ENCODE results near the gene GMPPB.
"Not testable (repeated sequence)": the region's sequence is repeated elsewhere in the genome, so short reads cannot be mapped to it uniquely, and the experiment has no call there.

- not testable (repeated sequence) for TF ChIP-seq CTCF (IDR thresholded peaks at IDR 0.05; ENCODE audit: insufficient read depth, low read length, poor library complexity, severe bottlenecking); EZH2phosphoT487 (conservative IDR thresholded peaks at IDR 0.05; ENCODE audit: low read length)
Measured at GRCh38 chr3:49688338-49689045, 35.3 kb downstream of the GMPPB start.

Data from SU-DHL-6 (cell line).